ENCODE measurements around the gene MUC4. TPM values are rescaled to one million over a fixed set of nuclear protein-coding genes. Genes with fewer than 3 reads are reported as not detected.

MUC4 gene
- total and polyA plus RNA-seq, 2 experiments from 2014 or later = 1.3 TPM

GRCh38 chr3:195822131-195822696 lies 10.5 kb upstream of the MUC4 start:
- no peak for ATAC-seq
- no peaks in the 10 kb centered on the region for H3K36me3 ChIP-seq (ENCODE audit: insufficient read depth)
- peaks cover 12% of the 10 kb centered on the region for H3K27me3 Mint-ChIP-seq (ENCODE audit: insufficient read depth, low read depth, poor library complexity)
- no peak overlapping the region for H3K27ac ChIP-seq (ENCODE audit: low read depth)
- H3K9me3 Mint-ChIP-seq = no peaks in the 10 kb centered on the region
- H4K20me1 ChIP-seq (replicated peaks; ENCODE audit: insufficient read depth) = no peaks in the 10 kb centered on the region
- TF ChIP-seq ZNF462 (CRISPR knock-in tag; IDR thresholded peaks at IDR 0.05) (no peak), REST (IDR thresholded peaks at IDR 0.05; ENCODE audit: unreplicated experiment) (no peak)
- no peak overlapping the region for H3K4me2 ChIP-seq
- H3K4me1 Mint-ChIP-seq = peaks cover 8% of the 10 kb centered on the region
- no peak overlapping the region for H3K4me3 Mint-ChIP-seq
- no peak for DNase-seq (ENCODE audit: low spot score)
- no peaks in the 10 kb centered on the region for H3K4me1 ChIP-seq (ENCODE audit: insufficient read depth)
- H2AFZ ChIP-seq = no peak overlapping the region
- no peaks in the 10 kb centered on the region for H3K27me3 ChIP-seq (ENCODE audit: insufficient read depth)
- H3K27ac Mint-ChIP-seq = no peak overlapping the region
- no peaks in the 10 kb centered on the region for H3F3A ChIP-seq (replicated peaks; ENCODE audit: low read depth)
- no peaks in the 10 kb centered on the region for H3K79me2 ChIP-seq (replicated peaks; ENCODE audit: insufficient read depth)
- H3K36me3 Mint-ChIP-seq (ENCODE audit: low read depth) = no peaks in the 10 kb centered on the region
- H3K9me2 ChIP-seq (ENCODE audit: insufficient read depth) = no peaks in the 10 kb centered on the region
- H3K4me3 ChIP-seq = no peak overlapping the region
